ENCODE data around the gene SORCS2. TPM values are rescaled to one million over a fixed set of nuclear protein-coding genes. Genes with fewer than 3 reads are reported as not detected.

The SORCS2 gene
- total and polyA plus RNA-seq, 2 of the 4 experiments (the other 2 are of a cell fraction) = 0.36 to 0.62 TPM

DNA sequence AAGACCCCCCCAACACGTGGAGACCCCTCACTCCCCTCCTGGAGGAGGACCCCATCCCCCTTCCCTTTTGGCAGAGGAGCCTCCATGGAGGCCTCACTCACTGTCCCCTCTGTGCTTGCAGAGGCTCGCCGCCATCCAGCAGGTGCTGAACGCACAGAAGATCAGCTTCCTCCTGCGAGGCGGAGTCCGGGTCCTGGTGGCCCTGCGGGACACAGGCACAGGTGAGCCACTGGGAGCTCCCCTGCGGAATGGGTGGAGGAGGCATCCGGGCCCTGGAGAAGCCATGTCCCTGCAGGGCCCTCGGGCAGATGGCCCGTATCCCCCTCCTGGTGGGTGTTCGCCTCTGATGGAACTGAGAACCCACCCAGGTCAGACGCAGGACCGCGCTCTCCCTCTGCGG lies 540.9 kb downstream of the SORCS2 start:
- no peak overlapping the region for H2BK20ac ChIP-seq (ENCODE audit: low read depth, low read length)
- H3K36me3 ChIP-seq (ENCODE audit: control insufficient read depth, insufficient read depth, low read length) = no peaks in the 10 kb centered on the region
- no peak overlapping the region for H3K4me2 ChIP-seq (ENCODE audit: low read depth, low read length)
- H4K20me1 ChIP-seq (ENCODE audit: insufficient read depth, low read length) = no peaks in the 10 kb centered on the region; the same call in 1 of the 2 replicates
- H3K27ac ChIP-seq (ENCODE audit: insufficient read depth, low read length) = no peak overlapping the region
- H3K9me1 ChIP-seq (ENCODE audit: insufficient read depth, low read length) = no peaks in the 10 kb centered on the region
- no peak overlapping the region for H4K8ac ChIP-seq (ENCODE audit: low read depth in 2 of 2, low read length in 2 of 2)
- ATAC-seq (ENCODE audit: low read depth) (no peak), DNase-seq (no peak)
- no peak overlapping the region for H2AK5ac ChIP-seq (ENCODE audit: low read depth, low read length)
- ChIA-PET CTCF (no interaction called here), POLR2A (ENCODE audit: unreplicated experiment) (no interaction called here)
- no peaks in the 10 kb centered on the region for H3K9me3 ChIP-seq (ENCODE audit: control insufficient read depth, insufficient read depth, low read length)
- H3K27me3 ChIP-seq (ENCODE audit: control insufficient read depth, insufficient read depth, low read length) = peaks cover 29% of the 10 kb centered on the region
- H3K4me3 ChIP-seq (ENCODE audit: insufficient read depth, low read depth, low read length) = no peak overlapping the region
- H3K56ac ChIP-seq (ENCODE audit: extremely low read depth, insufficient read depth, low read length) = no peak overlapping the region
- no peak overlapping the region for H3K9ac ChIP-seq (ENCODE audit: low read depth, low read length)
- no peak overlapping the region for H2BK5ac ChIP-seq (ENCODE audit: low read depth, low read length, poor library complexity, severe bottlenecking)
- no peak overlapping the region for H4K91ac ChIP-seq (ENCODE audit: insufficient read depth, low read depth, low read length)
- no peak overlapping the region for H3K23ac ChIP-seq (ENCODE audit: low read depth, low read length)
- dilution Hi-C loops (cut with HindIII; ENCODE audit: low sequenced_read_pairs, unreplicated experiment) = no loop called here
- no peak overlapping the region for H4K5ac ChIP-seq (ENCODE audit: low read depth, low read length)
- no peak overlapping the region for H2BK15ac ChIP-seq (ENCODE audit: low read depth, low read length)
- intact Hi-C loops (cut with micrococcal nuclease) = no loop called here
- no peaks in the 10 kb centered on the region for H3K4me1 ChIP-seq (ENCODE audit: control insufficient read depth, insufficient read depth, low read length)
- H2AFZ ChIP-seq (replicated peaks; ENCODE audit: low read length, poor library complexity) = no peak overlapping the region
- in situ Hi-C loops (cut with MboI; ENCODE audit: low sequenced_read_pairs) = no loop called here
- BruUV-seq (replicated peaks) = no TSS peak
- no peaks in the 10 kb centered on the region for H3K79me1 ChIP-seq (ENCODE audit: low read depth in 1 of 2, low read length in 2 of 2)
- no peak for TF ChIP-seq MXI1 (IDR thresholded peaks at IDR 0.05; ENCODE audit: borderline replicate concordance, low read depth, low read length)
- no peak for TF ChIP-seq RFX5 (IDR thresholded peaks at IDR 0.05; ENCODE audit: low read depth, low read length)
- no peak for TF ChIP-seq SMC3 (IDR thresholded peaks at IDR 0.05; ENCODE audit: low read depth, low read length)
- TF ChIP-seq CHD1 (IDR thresholded peaks at IDR 0.05; ENCODE audit: low read depth, low read length) = no peak
- TF ChIP-seq, protein P1, sequence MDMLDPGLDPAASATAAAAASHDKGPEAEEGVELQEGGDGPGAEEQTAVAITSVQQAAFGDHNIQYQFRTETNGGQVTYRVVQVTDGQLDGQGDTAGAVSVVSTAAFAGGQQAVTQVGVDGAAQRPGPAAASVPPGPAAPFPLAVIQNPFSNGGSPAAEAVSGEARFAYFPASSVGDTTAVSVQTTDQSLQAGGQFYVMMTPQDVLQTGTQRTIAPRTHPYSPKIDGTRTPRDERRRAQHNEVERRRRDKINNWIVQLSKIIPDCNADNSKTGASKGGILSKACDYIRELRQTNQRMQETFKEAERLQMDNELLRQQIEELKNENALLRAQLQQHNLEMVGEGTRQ (IDR thresholded peaks at IDR 0.05; ENCODE audit: low read depth, low read length) = no peak
- TF ChIP-seq, protein P2, sequence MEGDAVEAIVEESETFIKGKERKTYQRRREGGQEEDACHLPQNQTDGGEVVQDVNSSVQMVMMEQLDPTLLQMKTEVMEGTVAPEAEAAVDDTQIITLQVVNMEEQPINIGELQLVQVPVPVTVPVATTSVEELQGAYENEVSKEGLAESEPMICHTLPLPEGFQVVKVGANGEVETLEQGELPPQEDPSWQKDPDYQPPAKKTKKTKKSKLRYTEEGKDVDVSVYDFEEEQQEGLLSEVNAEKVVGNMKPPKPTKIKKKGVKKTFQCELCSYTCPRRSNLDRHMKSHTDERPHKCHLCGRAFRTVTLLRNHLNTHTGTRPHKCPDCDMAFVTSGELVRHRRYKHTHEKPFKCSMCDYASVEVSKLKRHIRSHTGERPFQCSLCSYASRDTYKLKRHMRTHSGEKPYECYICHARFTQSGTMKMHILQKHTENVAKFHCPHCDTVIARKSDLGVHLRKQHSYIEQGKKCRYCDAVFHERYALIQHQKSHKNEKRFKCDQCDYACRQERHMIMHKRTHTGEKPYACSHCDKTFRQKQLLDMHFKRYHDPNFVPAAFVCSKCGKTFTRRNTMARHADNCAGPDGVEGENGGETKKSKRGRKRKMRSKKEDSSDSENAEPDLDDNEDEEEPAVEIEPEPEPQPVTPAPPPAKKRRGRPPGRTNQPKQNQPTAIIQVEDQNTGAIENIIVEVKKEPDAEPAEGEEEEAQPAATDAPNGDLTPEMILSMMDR (conservative IDR thresholded peaks at IDR 0.05; ENCODE audit: low read depth, low read length) = no peak
- no peak for TF ChIP-seq CEBPB (IDR thresholded peaks at IDR 0.05; ENCODE audit: low read depth, low read length)
- no peak for TF ChIP-seq NFE2L2 (IDR thresholded peaks at IDR 0.05; ENCODE audit: low read depth, low read length)
- no peak for TF ChIP-seq RAD21 (IDR thresholded peaks at IDR 0.05; ENCODE audit: low read length)
- H3K14ac ChIP-seq (replicated peaks; ENCODE audit: low read depth, low read length) = no peak overlapping the region
- no peak overlapping the region for H2AK9ac ChIP-seq (replicated peaks; ENCODE audit: low read depth, low read length, poor library complexity)
- 86% methylated on average over 9 of the region's 17 CpGs; no CpG with 5 or more reads in 1 of the 2 experiments for WGBS, 2 experiments (ENCODE audit: extremely low coverage in 2 of 2, insufficient read length in 1 of 2)
- H2BK120ac ChIP-seq (ENCODE audit: low read depth, low read length) = no peak overlapping the region
- H3K4ac ChIP-seq (ENCODE audit: low read depth, low read length) = no peak overlapping the region
- H3K18ac ChIP-seq (ENCODE audit: low read depth, low read length) = no peak overlapping the region
